ENCODE results near the gene MPZL3.
"Not testable (repeated sequence)": the region's sequence is repeated elsewhere in the genome, so short reads cannot be mapped to it uniquely, and the experiment has no call there.

The MPZL3 gene

GRCh38 chr11:118198370-118198769 is 53.8 kb downstream of the MPZL3 start:
- Histone ChIP-seq H3K79me2 (ENCODE audit: control insufficient read depth, insufficient read depth, low read length) (no peaks in the 10 kb centered on the region), H3K79me1 (ENCODE audit: low read length) (no peaks in the 10 kb centered on the region), H3K4me2 (ENCODE audit: low read length) (no peak overlapping the region), H3K23ac (ENCODE audit: low read length) (no peak overlapping the region), H3K56ac (ENCODE audit: low read length) (no peak overlapping the region), H4K5ac (ENCODE audit: low read length) (no peak overlapping the region), H2BK5ac (ENCODE audit: low read length) (no peak overlapping the region), H3K36me3 (ENCODE audit: control insufficient read depth, insufficient read depth, low read length) (no peaks in the 10 kb centered on the region), H3K4ac (ENCODE audit: low read depth, low read length) (no peak overlapping the region), H3K27ac (ENCODE audit: low read depth, low read length) (no peak overlapping the region), H3K4me3 (ENCODE audit: low read length) (no peak overlapping the region), H2BK120ac (ENCODE audit: low read depth, low read length) (no peak overlapping the region), H3K4me1 (ENCODE audit: control insufficient read depth, low read depth, low read length) (no peaks in the 10 kb centered on the region), H2BK15ac (replicated peaks; ENCODE audit: low read depth) (no peak overlapping the region), H3K18ac (ENCODE audit: low read length) (no peak overlapping the region), H2AK5ac (ENCODE audit: low read length) (no peak overlapping the region), H3K9ac (ENCODE audit: low read length) (no peak overlapping the region), H4K8ac (ENCODE audit: low read depth, low read length) (no peak overlapping the region), H3K27me3 (ENCODE audit: insufficient read depth, low read length, poor library complexity) (no peaks in the 10 kb centered on the region)
- DNase-seq: peak; percentile 66
- no CpG with 5 or more reads among the region's 9 CpGs for WGBS (ENCODE audit: extremely low coverage, insufficient coverage, low lambda C conversion rate)

- no peaks in the 10 kb centered on the region for H3K36me3 ChIP-seq (ENCODE audit: control insufficient read depth, insufficient read depth, low read length)
Observed at GRCh38 chr11:118194835-118195627, 57.1 kb downstream of the MPZL3 start.

GRCh38 chr11:118193910-118194566 is 58.1 kb downstream of the MPZL3 start:
- Histone ChIP-seq H3K4me1 (ENCODE audit: control insufficient read depth, low read depth, low read length) (no peaks in the 10 kb centered on the region), H3K4me3 (ENCODE audit: low read length) (no peak overlapping the region), H3K79me2 (ENCODE audit: control insufficient read depth, insufficient read depth, low read length) (no peaks in the 10 kb centered on the region), H2BK15ac (replicated peaks; ENCODE audit: low read depth) (no peak overlapping the region), H3K79me1 (ENCODE audit: low read length) (no peaks in the 10 kb centered on the region), H3K23ac (ENCODE audit: low read length) (no peak overlapping the region), H3K36me3 (ENCODE audit: control insufficient read depth, insufficient read depth, low read length) (no peaks in the 10 kb centered on the region), H3K4ac (ENCODE audit: low read depth, low read length) (no peak overlapping the region), H3K27ac (ENCODE audit: low read depth, low read length) (no peak overlapping the region), H3K18ac (ENCODE audit: low read length) (no peak overlapping the region), H2AK5ac (ENCODE audit: low read length) (no peak overlapping the region), H3K4me2 (ENCODE audit: low read length) (no peak overlapping the region), H3K9ac (ENCODE audit: low read length) (no peak overlapping the region), H2BK120ac (ENCODE audit: low read depth, low read length) (no peak overlapping the region), H3K56ac (ENCODE audit: low read length) (no peak overlapping the region), H4K8ac (ENCODE audit: low read depth, low read length) (no peak overlapping the region), H3K27me3 (ENCODE audit: insufficient read depth, low read length, poor library complexity) (no peaks in the 10 kb centered on the region), H4K5ac (ENCODE audit: low read length) (no peak overlapping the region), H2BK5ac (ENCODE audit: low read length) (no peak overlapping the region)
- no CpG with 5 or more reads among the region's 6 CpGs for WGBS (ENCODE audit: extremely low coverage, insufficient coverage, low lambda C conversion rate)
- DNase-seq: no peak

More at GRCh38 chr11:118194835-118195627, 57.1 kb downstream of the MPZL3 start:
- Histone ChIP-seq H3K27me3 (ENCODE audit: insufficient read depth, low read length, poor library complexity) (no peaks in the 10 kb centered on the region), H2BK5ac (ENCODE audit: low read length) (no peak overlapping the region), H3K27ac (ENCODE audit: low read depth, low read length) (no peak overlapping the region), H4K8ac (ENCODE audit: low read depth, low read length) (no peak overlapping the region), H3K4me3 (ENCODE audit: low read length) (no peak overlapping the region), H3K56ac (ENCODE audit: low read length) (no peak overlapping the region), H3K18ac (ENCODE audit: low read length) (no peak overlapping the region), H3K23ac (ENCODE audit: low read length) (no peak overlapping the region), H3K4me2 (ENCODE audit: low read length) (no peak overlapping the region), H3K79me1 (ENCODE audit: low read length) (no peaks in the 10 kb centered on the region), H3K4ac (ENCODE audit: low read depth, low read length) (no peak overlapping the region), H3K9ac (ENCODE audit: low read length) (no peak overlapping the region), H4K5ac (ENCODE audit: low read length) (no peak overlapping the region), H2BK120ac (ENCODE audit: low read depth, low read length) (no peak overlapping the region), H2BK15ac (replicated peaks; ENCODE audit: low read depth) (no peak overlapping the region), H3K79me2 (ENCODE audit: control insufficient read depth, insufficient read depth, low read length) (no peaks in the 10 kb centered on the region), H2AK5ac (ENCODE audit: low read length) (no peak overlapping the region), H3K4me1 (ENCODE audit: control insufficient read depth, low read depth, low read length) (no peaks in the 10 kb centered on the region)
- WGBS (ENCODE audit: extremely low coverage, insufficient coverage, low lambda C conversion rate): no CpG with 5 or more reads among the region's 10 CpGs
- DNase-seq: peak; percentile 57

- not testable (repeated sequence) for H3K4me2 ChIP-seq (ENCODE audit: low read length); H3K36me3 ChIP-seq (ENCODE audit: control insufficient read depth, insufficient read depth, low read length); H3K79me2 ChIP-seq (ENCODE audit: control insufficient read depth, insufficient read depth, low read length); H3K4me3 ChIP-seq (ENCODE audit: low read length); H3K4me1 ChIP-seq (ENCODE audit: control insufficient read depth, low read depth, low read length); H3K23ac ChIP-seq (ENCODE audit: low read length); DNase-seq; H4K5ac ChIP-seq (ENCODE audit: low read length); H3K9ac ChIP-seq (ENCODE audit: low read length); H2AK5ac ChIP-seq (ENCODE audit: low read length); H2BK15ac ChIP-seq (replicated peaks; ENCODE audit: low read depth); H4K8ac ChIP-seq (ENCODE audit: low read depth, low read length); H3K18ac ChIP-seq (ENCODE audit: low read length); H3K27ac ChIP-seq (ENCODE audit: low read depth, low read length); H3K79me1 ChIP-seq (ENCODE audit: low read length); H2BK5ac ChIP-seq (ENCODE audit: low read length); H3K56ac ChIP-seq (ENCODE audit: low read length); H3K4ac ChIP-seq (ENCODE audit: low read depth, low read length); H3K27me3 ChIP-seq (ENCODE audit: insufficient read depth, low read length, poor library complexity); H2BK120ac ChIP-seq (ENCODE audit: low read depth, low read length)
- no CpG with 5 or more reads among the region's 5 CpGs for WGBS (ENCODE audit: extremely low coverage, insufficient coverage, low lambda C conversion rate)
Observed at GRCh38 chr11:118192817-118193216, 59.3 kb downstream of the MPZL3 start.

- not testable (repeated sequence) for H3K18ac ChIP-seq (ENCODE audit: low read length); H3K27ac ChIP-seq (ENCODE audit: low read depth, low read length); H3K23ac ChIP-seq (ENCODE audit: low read length); H2BK120ac ChIP-seq (ENCODE audit: low read depth, low read length); H3K56ac ChIP-seq (ENCODE audit: low read length); H3K27me3 ChIP-seq (ENCODE audit: insufficient read depth, low read length, poor library complexity); H3K4me3 ChIP-seq (ENCODE audit: low read length); H3K4ac ChIP-seq (ENCODE audit: low read depth, low read length); H4K8ac ChIP-seq (ENCODE audit: low read depth, low read length); H3K36me3 ChIP-seq (ENCODE audit: control insufficient read depth, insufficient read depth, low read length); H2BK15ac ChIP-seq (replicated peaks; ENCODE audit: low read depth); H4K5ac ChIP-seq (ENCODE audit: low read length); H3K79me1 ChIP-seq (ENCODE audit: low read length); H3K9ac ChIP-seq (ENCODE audit: low read length); H2AK5ac ChIP-seq (ENCODE audit: low read length); H3K79me2 ChIP-seq (ENCODE audit: control insufficient read depth, insufficient read depth, low read length); H3K4me1 ChIP-seq (ENCODE audit: control insufficient read depth, low read depth, low read length); H3K4me2 ChIP-seq (ENCODE audit: low read length); H2BK5ac ChIP-seq (ENCODE audit: low read length)
- peak; percentile 31 for DNase-seq
- WGBS (ENCODE audit: extremely low coverage, insufficient coverage, low lambda C conversion rate): no CpG with 5 or more reads among the region's 2 CpGs
Observed at GRCh38 chr11:118190942-118191506, 61.1 kb downstream of the MPZL3 start.

Data from mesendoderm (in vitro differentiated cells).